Neural progenitor cell (in vitro differentiated cells): ENCODE data around the gene NELFCD.

ENCODE experiments used
- CTCF ChIP-seq: fragments of 200-600 bp; sonication (generic); IDR thresholded peaks from 2 replicates; pipeline ENCODE4 v1.5.1; 2017; ENCODE audit warnings: antibody characterized with exemption, mild to moderate bottlenecking
- EZH2 ChIP-seq: fragments of 200-600 bp; sonication (generic); IDR thresholded peaks from 2 replicates; pipeline ENCODE4 v1.6.1; 2017; ENCODE audit warnings: antibody characterized with exemption, mild to moderate bottlenecking, moderate library complexity
- EZH2phosphoT487 ChIP-seq: fragments of 200-600 bp; sonication (generic); IDR thresholded peaks from 2 replicates; pipeline ENCODE4 v1.6.1; 2017; ENCODE audit warnings: antibody characterized with exemption

- no peak for TF ChIP-seq CTCF
- TF ChIP-seq EZH2: no peak
- no peak for TF ChIP-seq EZH2phosphoT487
Observed at GRCh38 chr20:58967652-58968429, 13.2 kb upstream of the NELFCD start.
